Activated naive CD8-positive, alpha-beta T cell treated with anti-CD3 and anti-CD28 coated beads, Interleukin-2, amount 50 U/mL, for 16 hours (primary cell): ENCODE measurements around the gene SLC1A2.

Source experiments
- DNase-seq: peaks from one replicate; pipeline ENCODE4 v3.0.0-alpha.2; 2020; ENCODE audit warnings: low read depth, low spot score

SLC1A2 gene

DNA sequence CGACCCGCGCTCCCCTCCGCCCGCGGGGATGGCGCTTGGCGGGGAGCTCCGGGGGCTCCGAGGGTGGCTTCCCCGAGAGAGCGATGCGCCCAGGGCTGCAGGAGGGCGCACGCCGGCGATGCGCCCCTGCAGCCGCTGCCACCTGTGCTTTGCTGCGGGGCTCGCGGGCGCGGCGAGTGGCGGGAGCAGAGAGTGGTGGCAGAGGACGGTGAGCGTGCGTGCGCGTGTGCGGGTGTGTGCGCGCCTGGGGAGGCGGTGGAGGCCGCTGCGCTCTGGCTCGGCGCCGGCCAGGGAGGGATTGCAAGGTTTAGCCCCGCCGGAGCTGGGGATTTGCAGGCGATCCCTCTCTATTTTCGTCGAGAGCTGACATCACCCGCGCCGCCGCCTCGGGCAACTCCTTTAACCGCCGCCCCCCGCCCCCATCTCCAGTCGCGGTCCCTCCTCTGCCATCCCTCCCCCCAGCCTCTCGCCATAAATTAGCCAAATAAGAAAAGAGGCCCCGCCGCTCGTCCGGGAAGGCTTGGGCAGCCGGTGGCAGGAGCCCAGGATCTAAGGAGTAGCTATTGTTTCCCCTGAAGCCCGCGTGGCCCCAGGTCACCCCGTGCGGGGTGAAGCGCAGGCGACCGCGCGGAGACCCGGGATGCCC is at the start of gene SLC1A2:
Gene SLC1A2, minus strand, starts transcription at position 375 of the 646 bp plus-strand sequence. CDS start 592 bp downstream, outside the sequence.
- DNase-seq = no peak

DNA sequence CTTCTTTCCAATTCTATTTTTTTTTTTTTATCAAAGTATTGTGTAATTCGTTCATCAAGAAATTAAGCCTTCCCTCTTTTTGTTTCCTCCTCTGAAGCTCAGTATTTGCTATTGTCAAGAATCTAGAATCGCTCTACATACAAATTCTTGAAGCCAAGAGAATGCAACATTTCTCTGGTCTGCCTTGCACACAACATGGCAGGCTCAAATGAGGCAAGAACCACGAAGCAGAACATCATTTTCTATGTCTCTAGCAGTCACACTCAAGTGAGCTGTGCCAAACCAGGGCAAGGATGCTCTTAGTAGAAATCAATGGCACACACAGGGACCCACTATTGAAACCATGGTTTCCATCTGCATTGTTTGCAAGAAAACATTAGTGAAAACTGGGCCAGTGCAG is 46.7 kb upstream of the SLC1A2 start:
- DNase-seq = no peak

DNA sequence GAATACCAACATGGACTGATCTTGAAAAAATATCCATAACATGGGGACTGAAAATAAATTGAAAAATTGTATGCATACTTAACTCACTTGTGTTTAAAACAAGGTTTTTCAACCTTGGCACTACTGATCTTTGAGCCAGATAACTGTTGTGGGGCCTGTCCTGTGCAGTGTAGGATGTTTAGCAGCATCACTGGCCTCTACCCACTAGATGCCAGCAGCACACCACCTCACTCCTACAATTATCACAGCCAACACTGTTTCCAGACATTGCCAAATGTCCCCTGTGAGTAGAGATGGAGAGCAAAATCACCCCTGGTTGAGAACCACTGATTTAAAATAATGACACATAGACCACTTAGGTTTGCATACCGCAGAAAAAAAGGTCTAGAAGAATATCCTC is 45.0 kb upstream of the SLC1A2 start:
- DNase-seq = no peak

DNA sequence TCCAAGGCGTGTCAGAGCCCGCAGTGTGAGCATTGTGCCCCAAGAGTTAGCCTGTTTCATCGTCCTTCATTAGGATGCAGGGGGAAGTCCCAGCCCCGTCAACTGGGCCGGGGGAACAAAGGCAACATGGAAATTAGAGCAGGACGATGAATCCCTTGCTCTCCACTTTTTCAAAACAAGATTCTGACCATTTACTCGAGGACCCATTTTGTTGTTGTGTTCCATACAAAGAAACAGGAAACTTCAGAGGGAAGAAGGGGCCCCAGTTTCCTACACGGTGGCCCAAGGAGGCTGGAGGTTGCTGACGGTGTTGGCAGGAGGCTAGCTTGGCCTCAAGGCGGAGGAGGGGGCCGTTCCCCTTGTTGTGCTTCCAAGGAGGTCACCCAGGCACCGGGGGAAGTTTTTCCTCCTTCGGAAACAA is 44.0 kb upstream of the SLC1A2 start:
- DNase-seq = no peak

DNA sequence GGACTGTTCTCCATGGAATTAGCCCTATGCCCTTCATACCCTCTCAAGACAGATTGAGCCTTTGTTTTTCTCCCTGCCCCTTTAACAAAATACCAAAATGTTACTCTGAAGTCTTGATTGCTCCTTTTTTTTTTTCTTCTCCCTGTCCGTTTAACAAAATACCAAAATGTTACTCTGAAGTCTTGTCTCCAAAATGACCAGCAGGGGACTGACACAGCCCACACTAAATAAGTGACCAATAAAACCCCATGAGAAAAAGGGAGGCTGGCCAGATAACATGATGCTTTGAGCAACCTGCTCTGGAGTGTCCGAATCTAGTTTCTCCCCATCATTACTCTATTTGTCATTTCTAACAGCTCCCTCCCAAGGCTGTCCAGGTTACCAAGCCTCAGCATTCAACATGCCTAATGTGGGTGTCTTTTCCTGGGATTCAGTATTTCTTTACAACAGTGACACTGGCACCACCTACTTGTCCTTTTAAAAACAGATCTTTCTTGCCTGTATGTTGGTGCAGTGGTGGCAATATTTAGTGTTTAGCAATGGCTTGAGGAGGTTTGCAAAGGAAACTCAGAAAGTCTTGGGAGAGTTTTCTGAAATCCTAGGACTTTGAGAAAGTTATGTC is 42.7 kb upstream of the SLC1A2 start:
- no peak for DNase-seq

DNA sequence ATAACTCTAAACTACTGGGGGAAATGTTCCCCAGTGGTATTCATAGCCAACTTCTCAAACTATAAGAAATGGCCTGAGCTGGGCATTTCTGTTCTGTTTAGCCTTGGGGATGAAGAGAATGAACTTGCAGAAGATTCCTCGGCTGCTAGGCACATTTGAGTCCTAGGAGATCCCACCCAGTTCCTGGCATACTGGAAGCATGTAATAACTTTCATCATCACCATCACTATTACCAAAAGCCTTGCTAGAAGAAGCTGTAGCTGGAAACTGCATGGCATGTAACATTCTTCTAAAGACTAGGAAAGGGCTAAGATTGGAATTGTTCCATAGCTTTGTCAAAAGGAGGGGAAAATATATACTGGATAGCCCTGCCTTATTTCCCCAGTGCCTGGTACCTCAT is 40.1 kb upstream of the SLC1A2 start:
- DNase-seq = no peak

DNA sequence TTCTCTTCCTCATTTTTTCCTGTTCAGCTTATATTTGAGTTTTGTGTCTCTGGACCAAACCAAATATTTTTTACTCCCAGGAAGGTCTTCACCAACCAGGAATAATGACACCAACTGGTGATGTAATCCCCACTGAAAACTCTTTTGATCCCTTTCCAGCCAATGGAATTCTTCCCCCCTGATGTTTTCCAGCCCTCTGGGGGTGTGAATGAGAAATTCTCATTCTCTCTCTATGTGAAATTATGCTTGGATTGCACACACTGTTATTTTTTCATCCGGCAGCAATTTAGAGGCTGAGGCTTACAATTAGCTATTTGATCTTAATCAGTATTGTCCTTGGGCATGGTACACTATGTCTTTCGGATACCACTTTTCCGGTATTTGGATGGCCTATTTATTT is 39.5 kb upstream of the SLC1A2 start:
- DNase-seq = no peak

DNA sequence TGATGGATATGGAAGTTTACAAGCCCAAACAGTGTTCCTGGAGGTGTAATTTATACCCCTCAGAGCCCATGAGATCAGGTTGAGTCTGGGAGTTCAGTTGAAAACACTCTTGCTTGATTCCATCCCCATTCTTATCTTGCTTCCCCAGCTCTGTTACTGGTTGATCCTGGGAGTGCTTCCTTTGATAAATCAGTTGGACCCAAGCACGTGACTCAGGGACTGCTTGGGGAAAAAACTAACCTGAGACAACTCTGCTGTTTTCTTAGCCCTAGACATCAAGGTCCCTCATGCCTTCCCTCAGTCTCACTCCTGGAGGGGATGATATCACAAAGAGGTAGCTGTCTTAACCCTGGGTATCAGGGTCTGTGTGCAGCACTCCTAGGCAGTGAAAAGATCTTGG is 35.0 kb upstream of the SLC1A2 start:
- DNase-seq = no peak

DNA sequence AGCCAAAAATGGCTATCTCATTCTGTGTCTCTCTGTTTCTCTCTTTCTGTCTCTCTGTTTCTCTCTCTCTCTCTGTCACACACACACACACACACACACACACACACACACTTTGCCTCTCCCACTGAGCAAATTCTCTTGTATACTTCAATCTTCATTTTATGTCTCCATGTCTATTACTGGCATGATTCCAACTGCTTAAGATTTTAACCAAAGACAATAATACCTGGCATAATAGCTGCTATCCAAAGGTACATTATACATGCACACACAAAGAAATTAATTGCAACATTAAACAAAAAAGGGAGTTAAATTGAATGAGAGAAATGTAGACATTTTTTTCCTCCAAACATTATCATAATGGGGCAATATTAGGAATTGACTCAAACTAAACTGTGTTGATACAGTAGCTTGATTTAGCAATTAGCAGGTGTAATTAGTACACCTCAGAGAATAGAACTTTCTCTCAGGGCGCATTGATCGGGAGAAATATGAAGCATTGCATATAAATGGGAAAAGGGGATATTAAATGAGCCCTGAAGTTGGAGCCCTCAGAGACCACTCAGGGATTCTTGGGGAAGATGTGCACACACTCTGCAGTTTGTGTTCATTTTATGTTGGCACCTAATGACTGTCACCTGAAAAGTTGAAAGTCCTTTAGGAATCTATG is 17.4 kb upstream of the SLC1A2 start:
- DNase-seq = no peak

DNA sequence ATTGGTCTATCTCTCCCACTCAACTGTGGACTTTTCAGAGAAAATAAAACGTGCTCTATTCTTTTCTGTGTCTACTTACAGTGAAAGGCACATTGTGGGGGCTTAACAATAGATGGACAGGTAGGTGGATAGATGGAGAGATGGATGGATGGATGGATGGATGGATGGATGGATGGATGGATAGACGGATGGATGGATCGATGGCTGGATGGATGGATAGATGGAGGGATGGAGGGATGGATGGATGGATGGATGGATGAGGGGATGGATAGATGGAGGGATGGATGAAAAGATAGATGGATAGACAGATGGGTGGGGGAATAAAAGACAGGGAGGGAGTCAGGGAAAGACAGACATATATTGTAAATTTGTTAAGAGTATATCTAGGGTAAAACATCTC is 14.2 kb upstream of the SLC1A2 start:
- no peak for DNase-seq

DNA sequence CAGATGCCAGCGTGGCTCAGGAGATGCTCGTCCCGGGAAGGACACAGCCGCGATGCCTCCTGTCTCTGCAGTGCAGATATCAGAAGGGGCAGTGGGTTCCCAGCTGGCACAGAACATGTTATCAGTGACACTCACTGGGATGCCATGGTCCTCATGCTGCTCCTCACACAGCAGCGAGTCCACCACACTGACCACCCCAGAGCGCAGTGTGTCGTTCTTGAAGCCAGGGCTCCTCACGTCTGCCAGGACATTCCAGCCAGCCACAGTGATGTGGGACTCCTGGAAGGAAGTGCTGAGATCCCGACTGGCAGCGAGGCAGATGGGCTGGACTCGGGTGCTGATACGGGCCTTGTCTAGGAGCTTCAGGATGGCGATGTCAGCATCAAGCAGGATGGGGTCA is 13.1 kb upstream of the SLC1A2 start:
- no peak for DNase-seq

DNA sequence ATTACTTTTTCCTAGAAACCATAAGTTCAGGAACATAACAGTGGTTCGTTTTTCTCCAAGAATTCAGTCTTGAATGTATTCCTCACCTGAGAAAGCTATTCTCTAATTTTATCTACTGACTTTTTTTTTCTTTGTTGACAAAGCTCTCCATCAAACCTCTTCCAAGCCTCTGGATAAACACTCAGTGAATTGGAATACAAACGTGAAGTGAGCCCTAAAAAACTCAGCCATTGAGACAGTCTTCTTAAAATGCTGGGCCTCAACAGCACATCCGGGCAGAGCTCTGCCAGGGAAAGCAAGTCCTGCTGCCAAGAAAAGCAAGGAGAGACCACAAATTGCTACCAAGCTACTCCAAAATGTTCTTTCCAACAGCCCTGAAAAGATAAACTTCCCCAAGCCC is 7.7 kb upstream of the SLC1A2 start:
- DNase-seq = no peak

DNA sequence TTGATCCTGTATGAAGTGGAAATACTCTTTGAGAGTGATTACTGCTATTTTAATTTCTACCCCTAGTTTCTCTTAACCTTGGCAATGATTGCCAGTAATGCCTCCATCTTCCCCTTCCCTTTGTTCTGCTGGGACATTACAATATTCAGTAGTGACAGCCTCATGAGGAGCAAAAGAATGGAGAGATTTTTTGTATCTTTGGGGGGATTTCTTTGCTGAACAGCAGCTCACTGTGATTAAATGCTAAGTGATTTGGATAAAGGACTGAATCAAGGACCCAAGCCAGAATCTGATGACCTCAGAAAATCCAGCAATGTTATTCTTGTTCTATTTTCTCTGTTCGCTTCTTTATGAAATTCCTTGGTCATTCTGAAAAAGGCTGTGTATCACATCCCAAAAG is 7.0 kb upstream of the SLC1A2 start:
- DNase-seq = no peak

DNA sequence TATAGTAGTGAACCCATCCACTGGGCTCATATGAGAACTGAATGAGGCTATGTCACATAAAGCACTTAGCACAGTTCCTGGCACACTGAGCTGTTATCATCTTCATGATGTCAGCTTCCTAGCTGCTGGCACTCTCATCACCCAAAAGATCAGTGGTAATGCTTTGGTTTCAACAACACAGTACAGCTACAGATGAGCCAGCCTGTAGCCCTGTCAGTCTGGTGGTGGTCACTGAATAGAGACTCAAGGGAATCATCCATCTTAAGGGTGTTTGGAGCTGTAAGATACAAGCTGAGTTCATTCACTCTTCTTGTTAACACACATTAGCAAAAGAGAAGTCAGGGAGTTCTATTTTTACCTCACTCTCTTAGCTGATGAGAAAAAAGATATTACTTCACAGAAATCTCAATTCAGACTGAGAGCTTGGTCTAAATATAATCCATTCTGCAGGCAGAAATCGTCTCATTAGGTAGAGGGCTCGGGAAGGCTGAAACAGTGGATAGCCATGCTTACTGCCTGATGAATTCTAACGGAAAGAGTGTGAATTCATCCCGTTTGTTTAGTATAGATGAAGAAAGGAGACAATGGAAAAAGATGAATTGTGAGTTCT is 6.3 kb upstream of the SLC1A2 start:
- no peak for DNase-seq

DNA sequence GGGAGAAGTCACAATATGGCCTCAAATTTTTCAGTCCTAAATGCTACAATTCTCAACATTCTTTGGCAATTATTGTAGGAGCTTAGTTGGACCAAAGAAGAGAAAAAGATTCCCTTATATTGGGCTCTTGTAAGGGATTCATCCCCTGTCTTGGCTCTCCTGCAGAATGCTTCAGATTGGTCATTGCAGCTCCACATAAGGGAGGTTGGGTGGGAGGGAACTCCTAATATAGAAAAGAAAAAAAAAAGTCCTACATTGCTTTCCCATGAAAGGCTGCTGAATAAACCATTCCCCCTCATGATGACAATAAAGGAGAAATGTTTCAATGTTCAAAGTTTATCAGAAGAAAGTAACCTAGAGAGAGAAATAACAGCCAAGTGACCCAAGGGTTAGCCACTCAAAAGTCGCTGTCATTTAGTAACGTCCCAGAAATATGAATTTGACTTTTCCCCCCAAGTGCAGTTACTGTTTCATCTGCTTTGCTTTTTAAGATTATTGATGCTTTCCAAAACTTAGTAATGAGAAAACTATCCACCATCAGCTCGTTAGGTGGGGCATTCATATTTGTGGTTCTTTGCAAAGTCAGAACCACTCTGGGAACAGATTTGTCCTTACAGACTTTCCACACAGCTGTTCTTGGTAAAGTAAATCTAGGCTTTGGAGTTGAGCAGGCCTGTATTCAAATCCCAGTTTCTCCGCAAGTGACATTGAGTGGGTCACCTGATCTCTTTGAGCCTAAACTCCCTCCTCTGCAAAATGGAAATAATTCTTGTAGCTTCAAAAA is 5.0 kb upstream of the SLC1A2 start:
- DNase-seq = no peak

DNA sequence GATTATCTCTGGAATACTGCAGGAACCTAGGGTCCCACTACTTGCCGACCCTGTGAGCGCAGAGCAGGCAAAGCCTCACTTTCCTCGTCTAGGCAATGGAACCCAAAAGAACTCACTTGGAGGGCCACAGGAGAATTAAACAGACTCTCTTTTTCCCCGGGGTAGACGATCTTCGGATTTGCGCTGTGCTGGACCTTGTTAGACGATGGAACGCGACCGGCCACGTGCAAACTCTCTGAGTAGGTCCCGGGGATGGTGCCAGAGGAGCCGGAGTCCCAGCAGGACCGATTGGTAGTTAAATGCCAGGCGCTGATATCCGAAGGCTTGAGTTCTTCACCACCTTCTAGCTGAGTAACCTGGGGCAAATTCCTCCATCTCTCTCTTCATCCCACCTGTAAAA is 1.0 kb upstream of the SLC1A2 start:
- no peak for DNase-seq

DNA sequence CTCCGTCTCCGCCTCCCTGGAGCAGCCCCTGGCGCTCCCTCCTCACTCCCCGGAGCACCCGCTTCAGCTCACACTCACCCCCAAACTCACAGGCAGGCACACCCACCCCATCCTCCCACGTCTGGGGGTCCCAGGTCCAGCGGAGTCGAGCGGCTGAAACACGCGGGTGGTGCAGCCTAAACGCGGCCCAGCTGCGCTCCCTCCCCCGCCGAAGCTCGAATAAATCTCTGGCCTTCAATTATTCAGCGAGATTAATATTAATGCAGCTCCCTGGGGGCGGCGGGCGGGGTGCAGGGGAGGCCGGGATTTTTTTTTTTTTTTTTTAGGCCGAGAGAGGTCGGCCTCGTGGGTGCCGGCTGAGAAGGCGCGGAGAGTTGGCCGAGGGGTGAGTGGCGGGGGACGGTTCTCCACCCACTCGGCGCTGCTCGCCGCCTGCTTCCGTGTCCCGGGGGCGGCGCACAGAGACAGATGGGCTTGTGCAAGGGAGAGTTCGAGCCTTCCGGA is 524 bp upstream of the SLC1A2 start:
- no peak for DNase-seq

DNA sequence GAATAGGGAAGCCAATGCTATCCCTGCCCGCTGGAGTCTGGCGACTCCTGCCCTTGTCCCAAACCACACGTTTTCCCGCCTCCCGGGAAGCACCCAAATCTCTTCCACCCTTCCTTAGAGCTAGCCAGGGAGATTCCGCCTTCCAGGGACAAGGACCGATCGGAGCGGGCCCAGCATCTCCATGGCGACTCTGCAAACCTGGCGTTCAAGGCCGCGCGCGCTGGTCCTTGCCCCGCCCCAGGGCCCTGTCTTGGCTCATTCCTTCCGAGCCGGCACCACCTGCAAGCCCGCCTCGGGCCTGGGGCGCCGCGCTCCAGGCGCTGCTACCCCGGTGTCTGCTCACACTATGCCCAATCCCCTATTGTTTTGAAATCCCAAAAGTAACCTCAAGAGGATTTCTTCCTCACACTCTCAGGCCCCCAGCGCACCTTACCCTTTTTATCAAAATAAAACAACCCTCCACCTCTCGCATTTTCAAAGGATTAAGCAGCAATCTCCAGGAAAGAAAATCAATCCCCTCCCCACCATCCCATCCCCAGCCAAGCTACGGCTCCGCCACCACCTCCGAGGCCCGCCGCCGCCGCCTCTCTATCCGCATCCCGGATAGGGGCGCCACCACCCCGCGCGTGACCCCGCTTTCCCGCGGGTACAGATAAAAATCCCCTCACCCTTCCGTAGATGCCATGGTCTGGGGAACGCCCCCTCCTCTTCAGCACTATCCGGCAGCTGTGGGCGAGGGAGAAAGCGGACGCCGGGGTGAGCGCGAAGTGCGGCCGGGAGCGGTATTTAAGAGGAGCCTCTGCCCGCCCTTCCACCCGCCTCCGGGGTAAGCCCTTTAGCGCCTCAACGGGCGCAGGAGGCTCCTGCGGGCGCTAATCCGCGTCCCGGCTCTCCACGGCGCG is 825 bp downstream of the SLC1A2 start:
- no peak for DNase-seq

DNA sequence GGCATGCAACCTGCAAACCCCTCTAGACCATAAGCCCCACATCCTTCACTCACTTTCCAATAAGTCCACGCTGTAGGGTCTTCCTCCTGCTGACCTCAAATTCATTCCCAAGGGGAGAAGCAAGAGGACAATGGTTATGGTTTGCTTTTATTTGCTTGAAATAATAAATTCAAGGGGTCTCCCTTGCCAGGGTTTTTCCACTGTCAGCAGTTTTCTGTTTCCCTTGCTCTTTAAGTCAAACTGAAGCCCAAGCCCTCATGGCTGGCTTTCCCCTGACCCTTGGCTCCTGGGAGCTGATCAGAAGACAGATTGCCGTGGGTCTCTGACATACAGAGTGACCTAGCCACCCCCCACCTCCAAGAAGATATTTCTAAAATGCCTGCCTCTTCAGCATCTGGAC is 3.9 kb downstream of the SLC1A2 start:
- no peak for DNase-seq

DNA sequence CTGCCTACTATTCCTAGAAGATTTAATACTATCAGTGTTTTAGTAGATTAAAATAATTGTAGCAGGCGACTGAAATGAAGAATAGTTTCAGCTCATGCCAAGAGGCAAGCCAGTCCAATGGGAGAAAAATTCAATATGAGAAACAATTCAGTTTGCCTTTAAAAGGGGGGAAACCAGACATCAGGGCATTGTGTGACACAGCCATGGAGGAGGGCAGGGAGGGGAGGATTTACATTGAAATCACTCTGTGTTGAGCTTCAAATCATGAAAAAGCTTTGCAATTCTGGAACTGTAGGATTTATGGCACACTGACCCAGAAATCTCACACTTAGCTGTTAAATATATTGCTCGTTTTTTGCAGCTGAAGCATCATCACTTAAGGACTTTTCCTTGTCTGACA is 4.6 kb downstream of the SLC1A2 start:
- no peak for DNase-seq

DNA sequence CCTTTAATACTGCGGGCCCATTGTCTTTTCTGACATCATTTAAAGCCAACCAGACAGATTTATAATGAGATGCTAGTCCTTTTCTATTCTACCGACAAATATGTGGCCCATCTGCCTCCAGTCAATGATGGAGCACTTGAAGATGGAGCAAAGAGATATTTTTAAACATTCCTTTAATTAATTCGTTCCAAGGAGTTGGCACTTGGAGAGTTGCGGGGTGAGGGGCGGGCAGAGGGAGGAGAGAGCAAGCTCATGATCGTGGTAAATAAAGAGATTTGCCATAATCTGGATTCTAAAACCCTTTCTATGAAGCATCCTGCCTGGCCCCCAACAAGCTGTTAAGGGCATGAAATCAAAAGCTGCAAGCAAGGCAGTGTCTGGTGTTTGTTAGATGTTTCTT is 5.0 kb downstream of the SLC1A2 start:
- DNase-seq = no peak
